Activated naive CD4-positive, alpha-beta T cell treated with anti-CD3 and anti-CD28 coated beads for 36 hours (primary cell): Measurements from ENCODE around the gene DIPK1B. TPM values are rescaled to one million over a fixed set of nuclear protein-coding genes. Genes with fewer than 3 reads are reported as not detected.

Experiments used
- CTCF ChIA-PET: fragments of 350-600 bp; sonication (Branson Sonifier 250); formaldehyde crosslinking; loops from one replicate; lab custom pipeline; 2021; ENCODE audit warnings: antibody characterized with exemption; lab: Charles Lee
- DNase-seq: peaks from one replicate; pipeline ENCODE4 v3.0.0-alpha.2; 2020
- H3K27ac Mint-ChIP-seq: one replicate; pipeline ENCODE4 v1.8.0; 2021; ENCODE audit warnings: mild to moderate bottlenecking, mixed read lengths
- H3K27me3 Mint-ChIP-seq: one replicate; pipeline ENCODE4 v1.8.0; 2021; ENCODE audit warnings: low read depth, mixed read lengths
- H3K36me3 Mint-ChIP-seq: one replicate; pipeline ENCODE4 v1.8.0; 2021; ENCODE audit warnings: low read depth, mixed read lengths
- H3K4me1 Mint-ChIP-seq: one replicate; pipeline ENCODE4 v1.8.0; 2021; ENCODE audit warnings: low read depth, mixed read lengths
- H3K4me3 Mint-ChIP-seq: one replicate; pipeline ENCODE4 v1.8.0; 2021; ENCODE audit warnings: mild to moderate bottlenecking, moderate library complexity, mixed read lengths
- H3K9me3 Mint-ChIP-seq: one replicate; pipeline ENCODE4 v1.8.0; 2021; ENCODE audit warnings: mixed read lengths
- intact Hi-C: fragments of 100-400 bp; cut with micrococcal nuclease; formaldehyde crosslinking; loops from one replicate; pipeline ENCODE4 v1.15.1; 2023
- total RNA-seq, 2 experiments: library from RNA; stranded (reverse); gene quantifications; one replicate each; pipeline ENCODE4 v1.2.3, GENCODE V29; 2021

Gene DIPK1B
- total RNA-seq, 2 experiments from 2014 or later: 0.10 TPM; not detected in 1

- peaks cover 28% of the 10 kb centered on the region for H3K36me3 Mint-ChIP-seq
- CTCF ChIA-PET: interaction anchor here (0.9 to 2.0 kb wide), 7 partner anchors 16 to 306 kb away, joined by 3 to 8 read pairs (median 4); partner anchors contain the start of gene LCN8
- no peaks in the 10 kb centered on the region for H3K27me3 Mint-ChIP-seq
- H3K4me3 Mint-ChIP-seq: peak overlapping the region; percentile 92
- intact Hi-C loops: loop anchor here (2.0 kb wide), 1 partner anchor 42 kb away; the partner anchor contains the start of gene AGPAT2
- H3K27ac Mint-ChIP-seq: no peak overlapping the region
- peaks cover 47% of the 10 kb centered on the region for H3K4me1 Mint-ChIP-seq
- peak; percentile 21 for DNase-seq
- no peaks in the 10 kb centered on the region for H3K9me3 Mint-ChIP-seq
Measured at GRCh38 chr9:136729144-136729543, 16.8 kb downstream of the DIPK1B start.

GRCh38 chr9:136729926-136730325 lies 17.6 kb downstream of the DIPK1B start:
- Mint-ChIP-seq H3K4me3 (peak overlapping the region; percentile 92), H3K27ac (no peak overlapping the region), H3K36me3 (peaks cover 21% of the 10 kb centered on the region), H3K4me1 (peaks cover 43% of the 10 kb centered on the region), H3K27me3 (no peaks in the 10 kb centered on the region), H3K9me3 (no peaks in the 10 kb centered on the region)
- CTCF ChIA-PET: interaction anchor here (1.0 to 2.0 kb wide), 7 partner anchors 20 to 305 kb away, joined by 3 to 8 read pairs (median 3); partner anchors contain the start of gene LCN8
- intact Hi-C loops: loop anchor here (2.0 kb wide), 1 partner anchor 43 kb away; the partner anchor contains the start of gene AGPAT2
- DNase-seq: no peak

- CTCF ChIA-PET: interaction anchor here (0.6 kb wide), 1 partner anchor 200 kb away, joined by 5 read pairs; no protein-coding TSS in a partner anchor
- intact Hi-C loops: no loop called here
- no peak overlapping the region for H3K4me3 Mint-ChIP-seq
- H3K4me1 Mint-ChIP-seq: peaks cover 27% of the 10 kb centered on the region
- H3K9me3 Mint-ChIP-seq: no peaks in the 10 kb centered on the region
- no peak overlapping the region for H3K27ac Mint-ChIP-seq
- peaks cover under 1% of the 10 kb centered on the region for H3K36me3 Mint-ChIP-seq
- DNase-seq: no peak
- H3K27me3 Mint-ChIP-seq: no peaks in the 10 kb centered on the region
Measured at GRCh38 chr9:136732444-136733178, 20.2 kb downstream of the DIPK1B start.

GRCh38 chr9:136733611-136734010 lies 21.2 kb downstream of the DIPK1B start:
- Mint-ChIP-seq H3K4me1 (peaks cover 27% of the 10 kb centered on the region), H3K36me3 (no peaks in the 10 kb centered on the region), H3K4me3 (no peak overlapping the region), H3K27me3 (no peaks in the 10 kb centered on the region), H3K27ac (no peak overlapping the region), H3K9me3 (no peaks in the 10 kb centered on the region)
- no peak for DNase-seq
- CTCF ChIA-PET: no interaction called here
- intact Hi-C loops: no loop called here

- H3K4me1 Mint-ChIP-seq: peaks cover 20% of the 10 kb centered on the region
- H3K4me3 Mint-ChIP-seq: no peak overlapping the region
- CTCF ChIA-PET: no interaction called here
- H3K27ac Mint-ChIP-seq: no peak overlapping the region
- H3K27me3 Mint-ChIP-seq: no peaks in the 10 kb centered on the region
- H3K36me3 Mint-ChIP-seq: no peaks in the 10 kb centered on the region
- no peaks in the 10 kb centered on the region for H3K9me3 Mint-ChIP-seq
- intact Hi-C loops: no loop called here
- peak; percentile 42 for DNase-seq
Measured at GRCh38 chr9:136734837-136735496, 22.6 kb downstream of the DIPK1B start.

GRCh38 chr9:136735812-136736480 lies 23.6 kb downstream of the DIPK1B start:
- CTCF ChIA-PET: no interaction called here
- H3K36me3 Mint-ChIP-seq: no peaks in the 10 kb centered on the region
- no peak overlapping the region for H3K27ac Mint-ChIP-seq
- intact Hi-C loops: no loop called here
- H3K9me3 Mint-ChIP-seq: no peaks in the 10 kb centered on the region
- no peak overlapping the region for H3K4me3 Mint-ChIP-seq
- peaks cover 22% of the 10 kb centered on the region for H3K4me1 Mint-ChIP-seq
- no peaks in the 10 kb centered on the region for H3K27me3 Mint-ChIP-seq
- no peak for DNase-seq

GRCh38 chr9:136738960-136739359 lies 26.6 kb downstream of the DIPK1B start:
- no peaks in the 10 kb centered on the region for H3K27me3 Mint-ChIP-seq
- H3K36me3 Mint-ChIP-seq: no peaks in the 10 kb centered on the region
- no peaks in the 10 kb centered on the region for H3K9me3 Mint-ChIP-seq
- DNase-seq: no peak
- no peak overlapping the region for H3K4me3 Mint-ChIP-seq
- H3K27ac Mint-ChIP-seq: no peak overlapping the region
- intact Hi-C loops: no loop called here
- CTCF ChIA-PET: no interaction called here
- H3K4me1 Mint-ChIP-seq: peaks cover 24% of the 10 kb centered on the region

- no peak overlapping the region for H3K27ac Mint-ChIP-seq
- CTCF ChIA-PET: interaction anchor here (1.1 to 4.5 kb wide), 2 partner anchors 13 to 19 kb away, joined by 5 to 14 read pairs; partner anchors contain the start of gene LCN8
- H3K9me3 Mint-ChIP-seq: no peaks in the 10 kb centered on the region
- no peak overlapping the region for H3K4me3 Mint-ChIP-seq
- intact Hi-C loops: no loop called here
- no peak for DNase-seq
- H3K4me1 Mint-ChIP-seq: peaks cover 21% of the 10 kb centered on the region
- H3K36me3 Mint-ChIP-seq: no peaks in the 10 kb centered on the region
- H3K27me3 Mint-ChIP-seq: no peaks in the 10 kb centered on the region
Measured at GRCh38 chr9:136739509-136739908, 27.1 kb downstream of the DIPK1B start.

- no peak overlapping the region for H3K27ac Mint-ChIP-seq
- CTCF ChIA-PET: interaction anchor here (1.1 to 4.5 kb wide), 2 partner anchors 13 to 18 kb away, joined by 5 to 14 read pairs; partner anchors contain the start of gene LCN8
- H3K9me3 Mint-ChIP-seq: no peaks in the 10 kb centered on the region
- peaks cover 18% of the 10 kb centered on the region for H3K4me1 Mint-ChIP-seq
- no peak for DNase-seq
- intact Hi-C loops: no loop called here
- H3K4me3 Mint-ChIP-seq: peak overlapping the region; percentile 41
- no peaks in the 10 kb centered on the region for H3K36me3 Mint-ChIP-seq
- H3K27me3 Mint-ChIP-seq: no peaks in the 10 kb centered on the region
Measured at GRCh38 chr9:136740069-136740468, 27.7 kb downstream of the DIPK1B start.

- CTCF ChIA-PET: interaction anchor here (1.1 to 4.5 kb wide), 2 partner anchors 14 to 18 kb away, joined by 5 to 14 read pairs; partner anchors contain the start of gene LCN8
- H3K4me1 Mint-ChIP-seq: peaks cover 18% of the 10 kb centered on the region
- no peak overlapping the region for H3K27ac Mint-ChIP-seq
- no peaks in the 10 kb centered on the region for H3K9me3 Mint-ChIP-seq
- intact Hi-C loops: no loop called here
- DNase-seq: no peak
- no peaks in the 10 kb centered on the region for H3K27me3 Mint-ChIP-seq
- H3K36me3 Mint-ChIP-seq: no peaks in the 10 kb centered on the region
- peak overlapping the region; percentile 41 for H3K4me3 Mint-ChIP-seq
Measured at GRCh38 chr9:136740491-136740890, 28.1 kb downstream of the DIPK1B start.

GRCh38 chr9:136740971-136741882 lies 28.9 kb downstream of the DIPK1B start:
- CTCF ChIA-PET: interaction anchor here (0.7 to 4.5 kb wide), 3 partner anchors 13 to 25 kb away, joined by 3 to 14 read pairs (median 4); partner anchors contain the start of gene LCN8
- intact Hi-C loops: no loop called here
- H3K36me3 Mint-ChIP-seq: no peaks in the 10 kb centered on the region
- DNase-seq: peak; percentile 38
- peak overlapping the region; percentile 61 for H3K4me3 Mint-ChIP-seq
- H3K27me3 Mint-ChIP-seq: no peaks in the 10 kb centered on the region
- H3K9me3 Mint-ChIP-seq: no peaks in the 10 kb centered on the region
- peaks cover 18% of the 10 kb centered on the region for H3K4me1 Mint-ChIP-seq
- no peak overlapping the region for H3K27ac Mint-ChIP-seq
